Esophagus muscularis mucosa (tissue), 4 donors: ENCODE results near the gene FDX2. TPM values are rescaled to one million over a fixed set of nuclear protein-coding genes. Genes with fewer than 3 reads are reported as not detected.

ENCODE experiments used
- DNase-seq: peaks from one replicate; pipeline ENCODE4 v3.0.0-alpha.2; 2017; ENCODE audit errors: extremely low spot score
- H3K27ac ChIP-seq, 4 donors: fragments of 200-600 bp; sonication (generic); replicated peaks in 1 of 4; 1 replicate in 3 of 4; 2 replicates in 1 of 4; pipeline ENCODE4 v1.5.1; 2016 to 2019; ENCODE audit warnings: mild to moderate bottlenecking in 1 of 4
- H3K27me3 ChIP-seq, 4 donors: fragments of 200-600 bp; sonication (generic); one replicate each; pipeline versions ENCODE4 v1.5.1 to v1.6.0; 2016 to 2019
- H3K36me3 ChIP-seq, 4 donors: fragments of 200-600 bp; sonication (generic); one replicate each; pipeline ENCODE4 v1.5.1; 2016 to 2019
- H3K4me1 ChIP-seq, 4 donors: fragments of 200-600 bp; sonication (generic); one replicate each; pipeline ENCODE4 v1.5.1; 2016 to 2019
- H3K4me3 ChIP-seq, 4 donors: fragments of 200-600 bp; sonication (generic); 1 replicate in 2 of 4; 2 replicates in 2 of 4; pipeline ENCODE4 v1.5.1; 2016 to 2019; ENCODE audit warnings: mild to moderate bottlenecking in 4 of 4, moderate library complexity in 1 of 4
- H3K9me3 ChIP-seq, 4 donors: fragments of 200-600 bp; sonication (generic); 1 replicate in 3 of 4; 2 replicates in 1 of 4; pipeline ENCODE4 v1.5.1; 2016 to 2019
- CTCF ChIP-seq, 3 experiments: fragments of 200-600 bp in 2 of 3; fragments of 450-650 bp in 1 of 3; sonication (generic) in 2 of 3; IDR thresholded peaks; one replicate each; pipeline ENCODE4 v1.5.1; 2017 to 2019; ENCODE audit warnings: antibody characterized with exemption in 3 of 3, mild to moderate bottlenecking in 2 of 3, moderate library complexity in 1 of 3
- EP300 ChIP-seq: sonication (generic); formaldehyde crosslinking; IDR thresholded peaks from one replicate; pipeline ENCODE4 v1.6.1; 2017; ENCODE audit warnings: antibody characterized with exemption
- POLR2A ChIP-seq: fragments of 450-650 bp; IDR thresholded peaks from one replicate; pipeline ENCODE4 v1.6.1; 2017; ENCODE audit warnings: antibody characterized with exemption, moderate library complexity, mild to moderate bottlenecking, low read depth
- POLR2AphosphoS5 ChIP-seq, 2 donors: sonication (generic); formaldehyde crosslinking; IDR thresholded peaks; one replicate each; pipeline ENCODE4 v1.6.1; 2017; ENCODE audit warnings: antibody characterized with exemption in 2 of 2
- WGBS: methylation state at CpG from one replicate; pipeline ENCODE4 v1.1.5; 2018; 5-methylcytosine and 5-hydroxymethylcytosine counted together
- intact Hi-C: fragments of 100-400 bp; cut with DNase I; formaldehyde crosslinking; loops from one replicate; pipeline ENCODE4 v1.15.1; 2023
- total RNA-seq, 4 donors: library from RNA; depleted of rRNA; stranded (reverse); fragments of >200 nt; gene quantifications; one replicate each; pipeline versions ENCODE4 v1.1.0 to v1.2.1, GENCODE V29; 2016

Gene FDX2
- total RNA-seq, 4 donors from 2014 or later: 16.6 to 29.6 (median 26.5) TPM

- WGBS: 91% methylated on average over 15 of the region's 41 CpGs
These were observed 13.0 kb upstream of the FDX2 start for GRCh38 chr19:10328558-10329429.

GRCh38 chr19:10327793-10328192 is 12.0 kb upstream of the FDX2 start:
- WGBS: 88% methylated on average over 6 of the region's 7 CpGs
- Histone ChIP-seq H3K36me3 (peaks cover 74 to 81% (median 79%) of the 10 kb centered on the region in 4 donors), H3K27ac (no peak overlapping the region), H3K4me3 (no peak overlapping the region), H3K9me3 (no peaks in the 10 kb centered on the region), H3K4me1 (peaks cover 10 to 20% (median 15%) of the 10 kb centered on the region in 4 donors), H3K27me3 (no peaks in the 10 kb centered on the region)
- intact Hi-C loops: no loop called here
- no peak for TF ChIP-seq CTCF (IDR thresholded peaks at IDR 0.05)
- no peak for TF ChIP-seq POLR2AphosphoS5 (IDR thresholded peaks at IDR 0.05)
- TF ChIP-seq POLR2A: no peak
- TF ChIP-seq EP300: no peak
- no peak for DNase-seq

More at GRCh38 chr19:10328558-10329429, 13.0 kb upstream of the FDX2 start:
- no peak overlapping the region for H3K4me3 ChIP-seq
- intact Hi-C loops: no loop called here
- no peak overlapping the region for H3K27ac ChIP-seq
- H3K27me3 ChIP-seq: no peaks in the 10 kb centered on the region
- no peak for DNase-seq
- peaks cover 66 to 71% (median 69%) of the 10 kb centered on the region in 4 donors for H3K36me3 ChIP-seq
- TF ChIP-seq EP300 (no peak), POLR2AphosphoS5 (IDR thresholded peaks at IDR 0.05) (no peak), POLR2A (no peak), CTCF (IDR thresholded peaks at IDR 0.05) (no peak)
- H3K4me1 ChIP-seq: peaks cover 12 to 24% (median 19%) of the 10 kb centered on the region in 4 donors
- no peaks in the 10 kb centered on the region for H3K9me3 ChIP-seq

- Histone ChIP-seq H3K4me3 (no peak overlapping the region), H3K9me3 (no peaks in the 10 kb centered on the region), H3K27me3 (no peaks in the 10 kb centered on the region), H3K27ac (no peak overlapping the region), H3K4me1 (peaks cover 0 to 4% (median 0%) of the 10 kb centered on the region in 4 donors), H3K36me3 (peaks cover 93 to 100% (median 99%) of the 10 kb centered on the region in 4 donors)
- no peak for DNase-seq
- intact Hi-C loops: no loop called here
- no peak for TF ChIP-seq POLR2A
- no peak for TF ChIP-seq POLR2AphosphoS5 (IDR thresholded peaks at IDR 0.05)
- TF ChIP-seq EP300: no peak
- TF ChIP-seq CTCF (IDR thresholded peaks at IDR 0.05): no peak
- WGBS: 95% methylated on average over 8 of the region's 8 CpGs
These were observed 9.9 kb upstream of the FDX2 start for GRCh38 chr19:10325732-10326131.

- Histone ChIP-seq H3K9me3 (no peaks in the 10 kb centered on the region), H3K27ac (no peak overlapping the region), H3K27me3 (no peaks in the 10 kb centered on the region), H3K36me3 (peaks cover 93 to 100% (median 99%) of the 10 kb centered on the region in 4 donors), H3K4me3 (no peak overlapping the region), H3K4me1 (no peaks in the 10 kb centered on the region)
- DNase-seq: no peak
- 95% methylated on average over 15 of the region's 19 CpGs for WGBS
- intact Hi-C loops: no loop called here
- TF ChIP-seq POLR2A: no peak
- no peak for TF ChIP-seq POLR2AphosphoS5 (IDR thresholded peaks at IDR 0.05)
- TF ChIP-seq EP300: no peak
- no peak for TF ChIP-seq CTCF (IDR thresholded peaks at IDR 0.05)
These were observed 6.3 kb upstream of the FDX2 start for GRCh38 chr19:10321874-10322835.
